SW480 (cell line): ENCODE data around the gene PIP5K1C.
A peak's percentile ranks its signal among the peaks of the same experiment; 100 is the strongest.

Source experiments
- DNase-seq: peaks from one replicate; pipeline ENCODE4 v3.0.0-alpha.2; 2016; ENCODE audit warnings: low spot score

Gene PIP5K1C

GRCh38 chr19:3700242-3701032, at the start of gene PIP5K1C:
Gene PIP5K1C (minus strand): TSS chr19:3700468. CDS start chr19:3700390, 78 bp downstream.
- DNase-seq = peak; percentile 62

- no peak for DNase-seq
Measured at GRCh38 chr19:3748965-3749364, 48.7 kb upstream of the PIP5K1C start.

- DNase-seq = no peak
Measured at GRCh38 chr19:3746371-3747056, 46.2 kb upstream of the PIP5K1C start.

- DNase-seq = no peak
Measured at GRCh38 chr19:3745363-3746045, 45.2 kb upstream of the PIP5K1C start.

GRCh38 chr19:3743486-3743885, 43.2 kb upstream of the PIP5K1C start:
- no peak for DNase-seq

- DNase-seq = no peak
Measured at GRCh38 chr19:3740431-3740830, 40.2 kb upstream of the PIP5K1C start.

- no peak for DNase-seq
Measured at GRCh38 chr19:3738477-3739220, 38.4 kb upstream of the PIP5K1C start.

GRCh38 chr19:3737487-3738205, 37.4 kb upstream of the PIP5K1C start:
- DNase-seq = no peak

- no peak for DNase-seq
Measured at GRCh38 chr19:3736106-3736724, 35.9 kb upstream of the PIP5K1C start.

- no peak for DNase-seq
Measured at GRCh38 chr19:3734310-3734600, 34.0 kb upstream of the PIP5K1C start.

- DNase-seq = no peak
Measured at GRCh38 chr19:3733549-3734309, 33.5 kb upstream of the PIP5K1C start.

- no peak for DNase-seq
Measured at GRCh38 chr19:3732108-3732507, 31.8 kb upstream of the PIP5K1C start.

GRCh38 chr19:3730457-3730958, 30.2 kb upstream of the PIP5K1C start:
- DNase-seq = no peak

- peak; percentile 39 for DNase-seq
Measured at GRCh38 chr19:3725640-3726310, 25.5 kb upstream of the PIP5K1C start.

- DNase-seq = no peak
Measured at GRCh38 chr19:3725121-3725520, 24.9 kb upstream of the PIP5K1C start.

- no peak for DNase-seq
Measured at GRCh38 chr19:3723883-3724282, 23.6 kb upstream of the PIP5K1C start.

GRCh38 chr19:3723110-3723488, 22.8 kb upstream of the PIP5K1C start:
- DNase-seq = no peak

- DNase-seq = no peak
Measured at GRCh38 chr19:3722443-3723109, 22.3 kb upstream of the PIP5K1C start.

GRCh38 chr19:3721887-3722442, 21.7 kb upstream of the PIP5K1C start:
- no peak for DNase-seq
